Inflammatory macrophage treated with lipopolysaccharide for 1 hour (primary cell): ENCODE data around the gene GGT7.
A peak's percentile ranks its signal among the peaks of the same experiment; 100 is the strongest.
"Not testable (repeated sequence)": the region's sequence is repeated elsewhere in the genome, so short reads cannot be mapped to it uniquely, and the experiment has no call there.

Experiments
- DNase-seq, 2 donors: peaks; one replicate each; pipeline ENCODE4 v3.0.0-alpha.2; 2020 to 2022

The GGT7 gene

GRCh38 chr20:34881689-34882088 lies 9.0 kb upstream of the GGT7 start:
- DNase-seq = no peak

GRCh38 chr20:34880971-34881370 lies 8.3 kb upstream of the GGT7 start:
- not testable (repeated sequence) for DNase-seq

- no peak for DNase-seq
These were observed 7.7 kb upstream of the GGT7 start for GRCh38 chr20:34880215-34880850.

GRCh38 chr20:34876406-34877282 lies 4.0 kb upstream of the GGT7 start, which contains the start of gene ACSS2:
Gene ACSS2 (plus strand): TSS chr20:34876612. CDS start chr20:34876646, 34 bp downstream.
- DNase-seq = peak in 1 of 2 donors; percentile 99

GRCh38 chr20:34875642-34876405 lies 3.2 kb upstream of the GGT7 start:
- peak in 1 of 2 donors; percentile 99 for DNase-seq

DNA sequence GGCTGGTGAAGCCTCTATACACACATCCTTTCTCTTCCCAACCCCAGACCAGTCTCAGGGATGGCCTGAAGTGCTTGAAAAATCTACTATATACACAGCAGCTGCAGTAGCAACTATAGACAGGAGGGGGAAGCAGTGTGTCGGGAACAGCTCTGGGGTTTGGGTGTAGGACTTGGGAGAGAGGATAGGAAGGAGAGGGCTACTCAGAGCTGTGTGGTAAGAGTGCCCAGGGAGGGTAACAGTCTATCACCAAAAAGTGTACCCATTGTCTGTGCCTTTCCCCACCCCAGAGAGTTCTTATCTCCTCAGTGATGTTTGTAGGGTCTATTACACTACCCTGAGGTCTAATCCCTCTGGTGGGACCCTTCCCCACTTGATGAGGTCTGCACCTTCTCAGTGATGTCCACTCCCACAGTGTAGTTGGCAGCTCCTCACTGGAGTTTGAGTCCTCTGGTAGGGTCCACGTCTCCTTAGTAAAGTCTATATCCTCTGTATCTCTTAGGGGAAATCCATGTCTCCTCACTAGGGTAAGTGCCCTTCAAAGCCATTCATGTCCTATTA lies 1.5 kb upstream of the GGT7 start:
- peak; percentile 77 to 93 for DNase-seq

- DNase-seq = no peak
These were observed 982 bp upstream of the GGT7 start for GRCh38 chr20:34873583-34874093.

DNA sequence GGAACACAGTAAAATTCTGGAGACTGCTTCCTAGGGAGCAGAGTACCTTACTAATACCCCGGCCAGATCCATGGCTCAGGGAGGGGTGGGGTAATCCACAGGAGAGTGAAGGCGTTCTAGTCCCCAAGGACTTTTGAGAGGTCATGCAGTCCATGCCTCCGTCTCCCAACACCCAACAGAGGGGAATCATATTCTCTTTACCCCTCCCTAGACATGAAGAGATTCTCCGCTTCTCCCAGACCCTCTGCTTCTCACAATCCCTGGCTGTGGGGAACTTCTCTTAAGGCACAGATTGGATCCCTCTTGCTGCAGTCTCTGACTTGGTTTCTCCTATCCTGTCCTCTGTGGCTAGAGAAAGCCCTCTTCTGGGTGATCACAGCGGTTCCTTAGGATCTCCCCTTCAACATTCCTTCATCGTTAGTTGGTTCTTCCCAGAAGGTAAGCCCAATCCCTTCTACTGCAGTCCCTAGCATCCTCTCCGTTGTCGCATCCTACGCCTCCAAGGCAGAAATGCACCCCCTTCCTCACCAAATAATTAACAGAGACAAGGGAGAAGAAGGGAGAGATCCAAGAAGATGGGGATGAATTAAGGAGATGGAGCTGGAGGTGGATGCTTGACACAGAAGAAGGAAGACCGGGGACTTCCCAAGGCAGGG lies 562 bp downstream of the GGT7 start:
- no peak for DNase-seq

GRCh38 chr20:34871320-34871926 lies 1.2 kb downstream of the GGT7 start:
- DNase-seq = no peak

DNA sequence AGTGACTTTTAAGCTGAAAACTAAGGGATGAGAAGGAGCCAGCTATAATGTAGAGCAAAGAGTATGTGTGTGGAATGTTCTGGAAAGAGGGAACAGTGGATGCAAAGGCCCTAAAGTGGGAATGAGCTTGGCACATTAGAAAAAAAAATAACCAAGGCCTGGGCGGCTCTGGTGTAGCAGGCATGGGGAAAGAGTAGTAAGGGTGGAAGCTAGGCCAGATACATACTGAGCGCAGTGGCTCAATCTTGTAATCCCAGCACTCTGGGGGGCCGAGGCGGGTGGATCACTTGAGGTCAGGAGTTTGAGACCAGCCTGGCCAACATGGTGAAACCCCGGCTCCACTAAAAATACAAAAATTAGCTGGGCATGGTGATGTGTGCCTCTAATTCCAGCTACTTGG lies 8.4 kb downstream of the GGT7 start:
- DNase-seq = no peak

- DNase-seq = no peak
These were observed 9.2 kb downstream of the GGT7 start for GRCh38 chr20:34863421-34863965.

DNA sequence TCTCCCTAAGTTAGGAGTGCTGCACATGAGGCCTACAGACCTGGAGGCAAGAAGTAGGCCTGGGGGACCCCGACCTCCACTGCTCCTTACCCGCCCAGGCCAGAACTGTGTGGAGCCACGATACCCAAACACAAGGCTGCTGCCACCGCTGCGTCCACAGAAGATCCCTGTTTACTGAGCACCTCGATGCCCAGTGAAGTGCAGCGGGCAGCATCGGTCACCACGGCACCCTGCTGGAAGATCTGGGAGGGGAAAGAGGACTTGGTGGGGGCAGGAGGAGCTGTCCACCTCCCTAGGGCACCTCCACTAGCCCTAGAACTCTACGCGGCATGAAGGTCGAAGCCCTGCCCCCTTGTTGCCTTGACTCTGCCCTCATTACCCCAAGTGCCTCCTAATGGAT lies 9.9 kb downstream of the GGT7 start:
- DNase-seq = no peak

- no peak for DNase-seq
These were observed 11.1 kb downstream of the GGT7 start for GRCh38 chr20:34861386-34862084.

DNA sequence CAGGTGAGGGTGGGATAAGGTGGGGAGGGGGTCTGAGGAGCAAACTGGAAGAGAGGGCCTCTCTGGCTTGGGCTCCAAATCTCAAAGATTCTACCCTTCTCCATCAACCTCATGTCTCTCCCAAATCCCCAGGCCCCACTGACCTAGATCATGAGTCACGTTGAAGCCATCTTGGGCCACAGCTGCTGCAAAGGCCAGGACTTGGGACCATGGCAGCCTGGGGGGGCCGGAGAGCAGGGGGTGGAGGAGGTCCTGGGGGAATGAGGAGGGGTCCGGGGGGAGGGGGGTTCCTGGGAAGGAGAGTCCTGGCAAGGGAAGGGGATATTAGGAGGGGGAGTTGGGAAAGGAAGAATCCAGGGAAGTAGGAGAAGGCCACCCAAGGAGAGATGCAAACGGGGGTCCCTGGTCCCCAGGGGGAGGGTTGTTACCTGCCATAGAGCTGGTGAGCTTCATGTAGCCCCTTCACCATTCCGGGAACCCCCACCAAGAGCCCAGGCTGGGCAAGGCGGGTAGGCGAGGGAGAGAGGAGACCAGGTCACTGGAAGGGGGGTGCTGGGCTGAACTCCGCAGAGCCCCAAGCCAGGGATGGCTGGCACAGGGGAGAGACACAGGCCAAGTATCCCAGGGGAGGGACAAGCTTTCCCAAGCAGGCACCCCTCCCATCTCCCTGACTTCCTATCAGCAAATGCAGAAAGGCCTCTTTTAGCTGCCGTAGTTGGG lies 12.7 kb downstream of the GGT7 start:
- no peak for DNase-seq

DNA sequence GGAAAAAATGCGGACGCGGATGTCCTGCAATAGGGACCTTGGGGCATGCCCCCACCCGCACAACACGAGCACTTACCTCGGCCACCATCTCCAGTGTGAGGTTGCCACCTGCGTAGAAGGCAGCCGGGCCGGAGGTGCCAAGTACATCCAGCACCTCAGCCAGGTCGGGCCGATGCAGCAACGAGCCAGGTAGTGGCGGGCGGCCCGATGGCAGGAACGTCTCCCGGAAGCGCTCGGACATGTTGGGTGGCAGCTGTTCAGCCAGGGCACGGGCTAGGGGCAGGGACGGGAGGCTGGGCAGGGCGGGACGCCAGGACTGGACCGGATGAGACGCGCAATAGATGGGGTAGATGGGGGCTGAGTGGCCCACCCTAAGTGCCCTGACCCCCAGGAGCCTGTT lies 13.3 kb downstream of the GGT7 start:
- no peak for DNase-seq

DNA sequence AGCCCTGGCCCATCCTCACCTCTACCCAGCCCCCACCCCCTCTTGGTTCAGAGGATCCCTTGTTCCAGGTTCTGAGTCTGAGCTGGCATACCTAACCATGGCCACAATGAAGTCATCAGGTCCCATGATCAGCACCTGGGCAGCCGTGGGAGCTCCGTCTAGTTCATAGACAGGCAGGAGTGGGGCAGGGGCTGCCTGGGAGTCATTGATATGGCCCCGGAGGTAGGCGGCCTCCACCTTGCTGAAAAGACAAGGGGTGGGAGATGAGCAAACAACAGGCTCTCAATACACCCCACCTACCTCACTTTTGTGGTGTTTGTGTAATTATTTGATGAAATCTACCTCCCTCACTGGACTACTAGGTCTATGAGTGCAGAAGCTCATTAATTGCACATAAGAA lies 20.4 kb downstream of the GGT7 start:
- no peak for DNase-seq

- DNase-seq = no peak
These were observed 21.7 kb downstream of the GGT7 start for GRCh38 chr20:34850969-34851368.

- DNase-seq = no peak
These were observed 22.9 kb downstream of the GGT7 start for GRCh38 chr20:34849778-34850177.

GRCh38 chr20:34848597-34848996 lies 24.1 kb downstream of the GGT7 start:
- DNase-seq = no peak

- no peak for DNase-seq
These were observed 29.2 kb downstream of the GGT7 start for GRCh38 chr20:34843421-34843820.
